Endothelial cell (in vitro differentiated cells): Measurements from ENCODE around the gene VIL1. TPM values are rescaled to one million over a fixed set of nuclear protein-coding genes. Genes with fewer than 3 reads are reported as not detected.

Experiments used
- DNase-seq: peaks from one replicate; pipeline ENCODE4 v3.0.0; 2021; ENCODE audit warnings: low spot score
- H3K27ac Mint-ChIP-seq: one replicate; pipeline ENCODE4 v1.8.0; 2021; ENCODE audit warnings: mixed read lengths, inconsistent platforms; ENCODE audit not compliant: unreplicated experiment
- H3K27me3 Mint-ChIP-seq: one replicate; pipeline ENCODE4 v1.8.0; 2021; ENCODE audit warnings: mild to moderate bottlenecking, moderate library complexity, mixed read lengths, inconsistent platforms; ENCODE audit not compliant: unreplicated experiment
- H3K36me3 Mint-ChIP-seq: one replicate; pipeline ENCODE4 v1.8.0; 2021; ENCODE audit warnings: mild to moderate bottlenecking, low read depth, mixed read lengths, inconsistent platforms; ENCODE audit not compliant: unreplicated experiment
- H3K4me1 Mint-ChIP-seq: one replicate; pipeline ENCODE4 v1.8.0; 2021; ENCODE audit warnings: mild to moderate bottlenecking, mixed read lengths, inconsistent platforms; ENCODE audit not compliant: unreplicated experiment
- H3K4me3 Mint-ChIP-seq: one replicate; pipeline ENCODE4 v1.8.0; 2021; ENCODE audit warnings: mild to moderate bottlenecking, mixed read lengths, inconsistent platforms; ENCODE audit not compliant: unreplicated experiment
- H3K9me3 Mint-ChIP-seq: one replicate; pipeline ENCODE4 v1.8.0; 2021; ENCODE audit warnings: mixed read lengths, inconsistent platforms; ENCODE audit not compliant: unreplicated experiment
- total RNA-seq: library from RNA; stranded (reverse); fragmentation: NEBNext Ultra II Directional; extraction: Animal tissue kit (Norgen Biotek cat#: 25700); gene quantifications from one replicate; pipeline ENCODE4 v1.2.1, GENCODE V29; 2021; ENCODE audit not compliant: unreplicated experiment
- TF ChIP-seq, protein P1 (sequence below): fragments of 200-600 bp; sonication (generic); IDR thresholded peaks from one replicate; pipeline ENCODE4 v1.5.0; 2021; ENCODE audit warnings: antibody characterized with exemption; ENCODE audit not compliant: unreplicated experiment

The VIL1 gene
- total RNA-seq, 1 donor from 2014 or later: 0.44 TPM

DNA sequence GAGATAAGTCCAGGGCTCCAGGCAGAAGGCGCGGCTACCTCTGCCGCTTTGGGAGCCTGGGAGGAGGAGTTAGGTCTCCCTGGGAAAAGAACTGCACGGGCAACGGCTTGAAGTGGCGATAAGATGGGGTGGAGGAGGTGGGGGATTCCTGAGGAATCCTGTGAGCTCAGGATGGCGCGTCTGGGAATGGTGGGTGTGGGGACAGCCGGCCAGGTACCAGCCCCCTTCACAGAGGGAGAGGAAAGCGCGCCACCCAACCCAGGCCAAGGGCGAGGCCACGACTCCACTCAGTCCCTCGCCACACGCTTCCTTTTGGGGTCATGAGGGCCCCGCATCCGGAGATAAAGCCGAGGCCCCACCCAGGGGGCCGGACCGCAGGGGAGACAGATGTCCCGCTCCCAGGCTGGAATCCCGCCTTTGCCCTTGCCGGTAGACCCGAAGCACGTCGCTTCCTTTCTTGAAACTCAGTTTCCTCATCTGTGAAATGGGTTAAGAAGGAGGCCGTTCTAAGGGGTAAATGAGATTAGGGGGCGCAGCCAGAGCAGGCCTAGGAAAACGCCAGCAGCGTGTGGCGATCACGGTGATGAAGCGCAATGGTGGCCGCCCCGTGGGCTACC lies 21.0 kb upstream of the VIL1 start:
- H3K9me3 Mint-ChIP-seq: no peaks in the 10 kb centered on the region
- no peaks in the 10 kb centered on the region for H3K36me3 Mint-ChIP-seq
- TF ChIP-seq, protein P1, sequence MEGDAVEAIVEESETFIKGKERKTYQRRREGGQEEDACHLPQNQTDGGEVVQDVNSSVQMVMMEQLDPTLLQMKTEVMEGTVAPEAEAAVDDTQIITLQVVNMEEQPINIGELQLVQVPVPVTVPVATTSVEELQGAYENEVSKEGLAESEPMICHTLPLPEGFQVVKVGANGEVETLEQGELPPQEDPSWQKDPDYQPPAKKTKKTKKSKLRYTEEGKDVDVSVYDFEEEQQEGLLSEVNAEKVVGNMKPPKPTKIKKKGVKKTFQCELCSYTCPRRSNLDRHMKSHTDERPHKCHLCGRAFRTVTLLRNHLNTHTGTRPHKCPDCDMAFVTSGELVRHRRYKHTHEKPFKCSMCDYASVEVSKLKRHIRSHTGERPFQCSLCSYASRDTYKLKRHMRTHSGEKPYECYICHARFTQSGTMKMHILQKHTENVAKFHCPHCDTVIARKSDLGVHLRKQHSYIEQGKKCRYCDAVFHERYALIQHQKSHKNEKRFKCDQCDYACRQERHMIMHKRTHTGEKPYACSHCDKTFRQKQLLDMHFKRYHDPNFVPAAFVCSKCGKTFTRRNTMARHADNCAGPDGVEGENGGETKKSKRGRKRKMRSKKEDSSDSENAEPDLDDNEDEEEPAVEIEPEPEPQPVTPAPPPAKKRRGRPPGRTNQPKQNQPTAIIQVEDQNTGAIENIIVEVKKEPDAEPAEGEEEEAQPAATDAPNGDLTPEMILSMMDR: no peak
- peak overlapping the region; percentile 79 for H3K4me3 Mint-ChIP-seq
- no peak overlapping the region for H3K27ac Mint-ChIP-seq
- peaks cover 18% of the 10 kb centered on the region for H3K4me1 Mint-ChIP-seq
- peak; percentile 48 for DNase-seq
- H3K27me3 Mint-ChIP-seq: peaks cover 10% of the 10 kb centered on the region

DNA sequence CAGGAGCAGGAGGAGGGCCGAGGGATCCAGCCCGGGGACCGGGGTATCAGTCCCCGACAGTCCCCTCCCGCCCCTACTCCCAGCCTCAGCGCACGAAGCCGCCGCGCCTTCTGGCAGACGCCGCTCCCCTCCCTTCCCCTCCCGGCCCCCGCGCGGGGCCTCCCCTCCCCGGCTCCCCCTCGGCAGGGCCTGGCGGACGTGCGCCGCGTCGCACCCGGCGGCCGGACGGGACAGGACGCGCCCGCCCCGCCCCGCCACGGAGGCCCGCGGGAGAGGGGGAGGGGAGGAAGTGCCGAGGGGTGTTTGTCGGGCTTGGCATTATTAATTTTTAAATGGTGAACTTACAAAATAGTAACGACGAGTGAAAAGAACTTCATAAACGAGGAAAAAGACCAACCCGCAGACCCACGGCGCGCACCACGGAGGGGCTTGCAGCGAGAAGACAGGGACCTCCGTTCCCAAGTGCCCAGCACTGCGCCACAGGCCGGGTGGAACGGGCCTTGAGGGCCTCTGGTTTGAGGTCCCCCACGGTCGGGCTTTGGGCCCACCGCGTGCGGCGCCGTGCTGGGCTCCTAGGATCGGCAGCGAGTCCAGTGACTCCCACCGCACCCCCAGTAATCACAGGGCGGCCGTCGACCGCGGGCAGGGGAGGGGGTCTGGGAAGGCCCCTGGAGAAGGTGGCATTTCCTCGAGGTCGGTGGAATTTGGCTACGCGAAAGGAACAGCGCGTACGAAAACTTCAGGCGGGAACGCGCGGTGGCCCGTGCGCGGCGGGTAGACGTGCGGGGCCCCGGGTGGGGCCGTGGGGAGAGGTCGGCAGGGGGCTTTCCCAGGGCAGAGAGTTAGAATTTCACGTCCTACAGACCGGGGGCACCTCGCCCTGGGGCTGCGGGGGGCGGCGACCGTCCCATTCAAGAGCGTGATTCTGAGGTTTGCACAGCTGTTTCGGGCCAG lies 20.2 kb upstream of the VIL1 start:
- TF ChIP-seq, protein P1: no peak
- peak; percentile 63 for DNase-seq
- no peaks in the 10 kb centered on the region for H3K9me3 Mint-ChIP-seq
- H3K27me3 Mint-ChIP-seq: peaks cover 10% of the 10 kb centered on the region
- H3K36me3 Mint-ChIP-seq: peaks cover 5% of the 10 kb centered on the region
- H3K4me1 Mint-ChIP-seq: peaks cover 18% of the 10 kb centered on the region
- H3K27ac Mint-ChIP-seq: peak overlapping the region; percentile 74
- peak overlapping the region; percentile 74 for H3K4me3 Mint-ChIP-seq

DNA sequence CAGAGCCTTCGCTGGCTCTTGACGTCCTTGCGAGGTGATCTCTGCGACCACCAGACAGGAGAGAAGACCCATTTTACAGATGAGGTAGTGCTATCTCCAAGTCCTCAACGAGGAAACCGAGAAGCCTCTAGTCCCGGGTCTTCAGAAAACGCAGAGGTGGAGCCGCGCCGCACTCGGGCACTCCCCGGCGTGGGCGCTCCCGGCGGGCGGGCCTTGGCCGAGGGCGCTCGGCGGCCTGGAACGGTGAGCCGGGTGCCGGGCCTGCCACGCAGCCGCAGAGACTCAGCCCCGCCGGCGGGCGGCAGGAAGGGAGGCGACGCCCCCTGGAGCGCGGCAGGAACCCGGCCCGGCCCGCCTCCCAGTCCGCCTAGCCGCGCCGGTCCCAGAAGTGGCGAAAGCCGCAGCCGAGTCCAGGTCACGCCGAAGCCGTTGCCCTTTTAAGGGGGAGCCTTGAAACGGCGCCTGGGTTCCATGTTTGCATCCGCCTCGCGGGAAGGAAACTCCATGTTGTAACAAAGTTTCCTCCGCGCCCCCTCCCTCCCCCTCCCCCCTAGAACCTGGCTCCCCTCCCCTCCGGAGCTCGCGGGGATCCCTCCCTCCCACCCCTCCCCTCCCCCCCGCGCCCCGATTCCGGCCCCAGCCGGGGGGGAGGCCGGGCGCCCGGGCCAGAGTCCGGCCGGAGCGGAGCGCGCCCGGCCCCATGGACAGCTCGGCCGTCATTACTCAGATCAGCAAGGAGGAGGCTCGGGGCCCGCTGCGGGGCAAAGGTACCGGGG lies 19.3 kb upstream of the VIL1 start, which contains the start of gene CTDSP1:
Gene CTDSP1 (plus strand): TSS at position 478 of the 776 bp plus-strand sequence. CDS start 223 bp downstream, at position 701.
- TF ChIP-seq, protein P1: no peak
- peak within 1 kb of the TSS; percentile 74 for H3K27ac Mint-ChIP-seq
- no peaks in the 10 kb centered on the region for H3K9me3 Mint-ChIP-seq
- peak within 1 kb of the TSS; percentile 97 for H3K4me3 Mint-ChIP-seq
- H3K36me3 Mint-ChIP-seq: peaks cover 10% of the 10 kb centered on the region
- H3K4me1 Mint-ChIP-seq: peaks cover 22% of the 10 kb centered on the region
- peaks cover 13% of the 10 kb centered on the region for H3K27me3 Mint-ChIP-seq
- DNase-seq: peak; percentile 96

DNA sequence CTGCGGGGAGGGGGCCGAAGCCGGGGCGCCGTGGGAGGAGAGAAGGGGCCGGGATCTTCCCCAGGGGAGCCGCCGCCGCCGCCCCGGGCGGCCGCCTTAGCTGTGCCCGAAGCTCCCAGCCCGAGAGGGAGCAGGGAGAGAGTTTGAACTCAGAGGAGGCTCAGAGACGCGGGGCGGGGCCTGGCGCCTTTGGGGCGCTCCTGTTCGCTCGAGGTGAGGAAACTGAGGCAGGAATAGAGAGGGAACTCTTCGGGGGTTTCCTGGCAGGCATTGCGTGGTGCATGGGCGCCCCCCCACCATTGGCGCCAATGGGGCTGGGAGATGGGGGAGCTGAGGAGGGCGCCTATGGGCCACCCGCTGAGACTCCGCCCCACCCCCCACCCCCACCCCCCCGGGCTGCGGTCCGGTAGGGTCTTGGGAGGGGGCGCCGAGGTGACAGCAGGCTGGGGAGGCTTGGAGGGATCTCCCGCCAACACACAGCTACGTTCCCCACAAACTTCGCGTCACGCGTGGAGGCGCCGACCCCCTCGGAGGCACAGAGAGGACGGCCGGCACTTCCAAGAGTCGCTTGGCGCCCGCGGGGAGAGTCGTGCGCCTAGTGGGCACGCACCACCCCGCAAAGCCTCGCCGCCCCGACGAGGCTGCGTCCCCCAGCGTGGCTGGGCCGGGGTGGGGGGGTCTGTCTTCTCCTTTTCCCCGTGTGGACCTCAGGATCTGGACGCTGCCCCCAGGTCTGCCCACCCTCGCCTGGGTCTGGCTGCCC lies 18.6 kb upstream of the VIL1 start:
- H3K4me3 Mint-ChIP-seq: peak overlapping the region; percentile 97
- TF ChIP-seq, protein P1: no peak
- peak overlapping the region; percentile 70 for H3K27ac Mint-ChIP-seq
- H3K27me3 Mint-ChIP-seq: peaks cover 13% of the 10 kb centered on the region
- no peaks in the 10 kb centered on the region for H3K9me3 Mint-ChIP-seq
- peak; percentile 39 for DNase-seq
- H3K36me3 Mint-ChIP-seq: peaks cover 10% of the 10 kb centered on the region
- peaks cover 24% of the 10 kb centered on the region for H3K4me1 Mint-ChIP-seq
